ENCODE data around the gene AP2B1.

AP2B1 gene

DNA sequence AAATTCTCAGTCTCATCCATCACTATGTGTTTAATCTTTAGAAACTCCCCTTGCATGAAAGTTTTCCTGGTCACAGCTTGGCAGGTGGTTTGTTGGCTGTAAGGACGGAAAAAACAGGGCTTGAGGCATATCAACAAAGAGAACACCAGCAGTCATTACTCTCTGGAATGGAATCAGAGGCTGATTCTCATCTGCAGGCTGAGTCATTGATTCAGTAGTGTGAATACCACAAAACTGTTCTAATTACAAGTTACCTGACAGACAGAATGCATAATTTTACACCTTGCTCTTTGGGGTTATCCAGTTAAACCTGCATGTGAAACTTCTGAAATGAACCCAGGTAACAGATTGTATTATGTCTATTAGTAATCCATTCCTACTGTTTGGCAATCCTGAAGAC, 38.1 kb upstream of the AP2B1 start:
- H3K4me1 ChIP-seq (ENCODE audit: control insufficient read depth, insufficient read depth, low read length): no peaks in the 10 kb centered on the region
- no peak overlapping the region for H3K27ac ChIP-seq (ENCODE audit: extremely low read depth, low read depth, low read length)
- ChIA-PET POLR2A (no interaction called here), CTCF (interaction anchor here (1.0 to 7.3 kb wide), 2 partner anchors 11 to 405 kb away, joined by 3 to 49 read pairs; partner anchors contain the start of gene SLFN12L)
- H3K9me3 ChIP-seq (ENCODE audit: control insufficient read depth, insufficient read depth, low read depth, low read length): no peaks in the 10 kb centered on the region
- no peak for TF ChIP-seq ZNF214 (tag by site-specific recombination; IDR thresholded peaks at IDR 0.05; ENCODE audit: borderline replicate concordance)
- TF ChIP-seq, protein P1, sequence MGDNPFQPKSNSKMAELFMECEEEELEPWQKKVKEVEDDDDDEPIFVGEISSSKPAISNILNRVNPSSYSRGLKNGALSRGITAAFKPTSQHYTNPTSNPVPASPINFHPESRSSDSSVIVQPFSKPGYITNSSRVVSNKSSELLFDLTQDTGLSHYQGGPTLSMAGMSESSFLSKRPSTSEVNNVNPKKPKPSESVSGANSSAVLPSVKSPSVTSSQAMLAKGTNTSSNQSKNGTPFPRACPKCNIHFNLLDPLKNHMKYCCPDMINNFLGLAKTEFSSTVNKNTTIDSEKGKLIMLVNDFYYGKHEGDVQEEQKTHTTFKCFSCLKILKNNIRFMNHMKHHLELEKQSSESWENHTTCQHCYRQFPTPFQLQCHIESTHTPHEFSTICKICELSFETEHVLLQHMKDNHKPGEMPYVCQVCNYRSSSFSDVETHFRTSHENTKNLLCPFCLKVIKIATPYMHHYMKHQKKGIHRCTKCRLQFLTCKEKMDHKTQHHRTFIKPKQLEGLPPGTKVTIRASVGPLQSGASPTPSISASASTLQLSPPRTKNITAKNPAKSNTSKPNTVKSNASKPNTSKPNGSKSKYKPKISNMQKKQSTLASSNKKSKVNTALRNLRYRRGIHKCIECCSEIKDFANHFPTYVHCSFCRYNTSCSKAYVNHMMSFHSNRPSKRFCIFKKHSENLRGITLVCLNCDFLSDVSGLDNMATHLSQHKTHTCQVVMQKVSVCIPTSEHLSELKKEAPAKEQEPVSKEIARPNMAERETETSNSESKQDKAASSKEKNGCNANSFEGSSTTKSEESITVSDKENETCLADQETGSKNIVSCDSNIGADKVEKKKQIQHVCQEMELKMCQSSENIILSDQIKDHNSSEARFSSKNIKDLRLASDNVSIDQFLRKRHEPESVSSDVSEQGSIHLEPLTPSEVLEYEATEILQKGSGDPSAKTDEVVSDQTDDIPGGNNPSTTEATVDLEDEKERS (tag by site-specific recombination; IDR thresholded peaks at IDR 0.05): no peak
- TF ChIP-seq BCL11A (tag by site-specific recombination; IDR thresholded peaks at IDR 0.05; ENCODE audit: low read depth): no peak
- TF ChIP-seq ZNF677 (tag by site-specific recombination; IDR thresholded peaks at IDR 0.05): no peak
- no peak overlapping the region for H3K4me3 ChIP-seq (ENCODE audit: low read depth, low read length)
- no peaks in the 10 kb centered on the region for H3K36me3 ChIP-seq (ENCODE audit: control insufficient read depth in 2 of 2, insufficient read depth in 1 of 2, low read length in 2 of 2)

DNA sequence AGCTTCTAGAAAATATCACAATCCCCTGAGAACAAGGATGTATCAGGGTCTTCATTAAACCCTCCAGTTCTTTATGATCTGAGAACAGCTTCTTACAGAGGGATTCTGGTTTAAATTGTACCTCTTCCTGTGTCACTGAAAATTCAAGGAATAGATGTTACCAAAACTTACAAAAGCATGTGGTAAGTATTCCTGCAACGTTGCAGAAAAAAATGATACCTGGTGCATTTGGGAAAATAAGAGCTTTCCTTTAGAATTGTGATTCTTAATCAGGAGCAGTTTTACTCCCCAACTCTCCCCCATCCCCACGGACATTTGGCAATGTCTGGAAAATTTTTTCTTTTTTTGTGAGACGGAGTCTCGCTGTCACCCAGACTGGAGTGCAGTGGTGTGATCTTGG, 33.8 kb upstream of the AP2B1 start:
- H3K27ac ChIP-seq (ENCODE audit: extremely low read depth, low read depth, low read length): no peak overlapping the region
- CTCF ChIA-PET: interaction anchor here (0.7 to 7.3 kb wide), 7 partner anchors 15 to 241 kb away, joined by 3 to 49 read pairs (median 5); partner anchors contain the start of gene SLFN12L
- TF ChIP-seq ZNF138 (tag by site-specific recombination; IDR thresholded peaks at IDR 0.05; ENCODE audit: borderline replicate concordance): no peak
- no peak for TF ChIP-seq ZNF175 (tag by site-specific recombination; IDR thresholded peaks at IDR 0.05)
- no peak for TF ChIP-seq ZNF658 (tag by site-specific recombination; IDR thresholded peaks at IDR 0.05)
- TF ChIP-seq, protein P2, sequence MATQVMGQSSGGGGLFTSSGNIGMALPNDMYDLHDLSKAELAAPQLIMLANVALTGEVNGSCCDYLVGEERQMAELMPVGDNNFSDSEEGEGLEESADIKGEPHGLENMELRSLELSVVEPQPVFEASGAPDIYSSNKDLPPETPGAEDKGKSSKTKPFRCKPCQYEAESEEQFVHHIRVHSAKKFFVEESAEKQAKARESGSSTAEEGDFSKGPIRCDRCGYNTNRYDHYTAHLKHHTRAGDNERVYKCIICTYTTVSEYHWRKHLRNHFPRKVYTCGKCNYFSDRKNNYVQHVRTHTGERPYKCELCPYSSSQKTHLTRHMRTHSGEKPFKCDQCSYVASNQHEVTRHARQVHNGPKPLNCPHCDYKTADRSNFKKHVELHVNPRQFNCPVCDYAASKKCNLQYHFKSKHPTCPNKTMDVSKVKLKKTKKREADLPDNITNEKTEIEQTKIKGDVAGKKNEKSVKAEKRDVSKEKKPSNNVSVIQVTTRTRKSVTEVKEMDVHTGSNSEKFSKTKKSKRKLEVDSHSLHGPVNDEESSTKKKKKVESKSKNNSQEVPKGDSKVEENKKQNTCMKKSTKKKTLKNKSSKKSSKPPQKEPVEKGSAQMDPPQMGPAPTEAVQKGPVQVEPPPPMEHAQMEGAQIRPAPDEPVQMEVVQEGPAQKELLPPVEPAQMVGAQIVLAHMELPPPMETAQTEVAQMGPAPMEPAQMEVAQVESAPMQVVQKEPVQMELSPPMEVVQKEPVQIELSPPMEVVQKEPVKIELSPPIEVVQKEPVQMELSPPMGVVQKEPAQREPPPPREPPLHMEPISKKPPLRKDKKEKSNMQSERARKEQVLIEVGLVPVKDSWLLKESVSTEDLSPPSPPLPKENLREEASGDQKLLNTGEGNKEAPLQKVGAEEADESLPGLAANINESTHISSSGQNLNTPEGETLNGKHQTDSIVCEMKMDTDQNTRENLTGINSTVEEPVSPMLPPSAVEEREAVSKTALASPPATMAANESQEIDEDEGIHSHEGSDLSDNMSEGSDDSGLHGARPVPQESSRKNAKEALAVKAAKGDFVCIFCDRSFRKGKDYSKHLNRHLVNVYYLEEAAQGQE (tag by site-specific recombination; IDR thresholded peaks at IDR 0.05): no peak
- no peak for TF ChIP-seq ZSCAN16 (tag by site-specific recombination; IDR thresholded peaks at IDR 0.05)
- TF ChIP-seq, protein P3, sequence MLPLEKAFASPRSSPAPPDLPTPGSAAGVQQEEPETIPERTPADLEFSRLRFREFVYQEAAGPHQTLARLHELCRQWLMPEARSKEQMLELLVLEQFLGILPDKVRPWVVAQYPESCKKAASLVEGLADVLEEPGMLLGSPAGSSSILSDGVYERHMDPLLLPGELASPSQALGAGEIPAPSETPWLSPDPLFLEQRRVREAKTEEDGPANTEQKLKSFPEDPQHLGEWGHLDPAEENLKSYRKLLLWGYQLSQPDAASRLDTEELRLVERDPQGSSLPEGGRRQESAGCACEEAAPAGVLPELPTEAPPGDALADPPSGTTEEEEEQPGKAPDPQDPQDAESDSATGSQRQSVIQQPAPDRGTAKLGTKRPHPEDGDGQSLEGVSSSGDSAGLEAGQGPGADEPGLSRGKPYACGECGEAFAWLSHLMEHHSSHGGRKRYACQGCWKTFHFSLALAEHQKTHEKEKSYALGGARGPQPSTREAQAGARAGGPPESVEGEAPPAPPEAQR (tag by site-specific recombination; IDR thresholded peaks at IDR 0.05): no peak
- TF ChIP-seq MZF1 (tag by site-specific recombination; IDR thresholded peaks at IDR 0.05; ENCODE audit: borderline replicate concordance): no peak
- no peak for TF ChIP-seq TRIM28 (IDR thresholded peaks at IDR 0.05; ENCODE audit: borderline replicate concordance, low read length)
- TF ChIP-seq ZNF544 (tag by site-specific recombination; IDR thresholded peaks at IDR 0.05): no peak
- TF ChIP-seq ZBTB20 (tag by site-specific recombination; IDR thresholded peaks at IDR 0.05): no peak
- TF ChIP-seq ZNF561 (tag by site-specific recombination; IDR thresholded peaks at IDR 0.05; ENCODE audit: borderline replicate concordance): no peak
- no peak for TF ChIP-seq ZNF184 (tag by site-specific recombination; IDR thresholded peaks at IDR 0.05)
- POLR2A ChIA-PET: interaction anchor here (1.4 kb wide), 1 partner anchor 15 kb away, joined by 5 read pairs; no protein-coding TSS in a partner anchor
- no peaks in the 10 kb centered on the region for H3K36me3 ChIP-seq (ENCODE audit: control insufficient read depth in 2 of 2, insufficient read depth in 1 of 2, low read length in 2 of 2)
- no peaks in the 10 kb centered on the region for H3K9me3 ChIP-seq (ENCODE audit: control insufficient read depth, insufficient read depth, low read depth, low read length)
- no peaks in the 10 kb centered on the region for H3K4me1 ChIP-seq (ENCODE audit: control insufficient read depth, insufficient read depth, low read length)
- H3K4me3 ChIP-seq (ENCODE audit: low read depth, low read length): no peak overlapping the region
